HEK293T (cell line): Measurements from ENCODE around the gene MAGEB4.
"Not testable (repeated sequence)": the region's sequence is repeated elsewhere in the genome, so short reads cannot be mapped to it uniquely, and the experiment has no call there.

Experiments used
- CTCF ChIA-PET: fragments of 350-600 bp; formaldehyde crosslinking; extraction: SDS; loops from one replicate; lab custom pipeline; 2021; ENCODE audit warnings: antibody characterized with exemption, inconsistent platforms; lab: Yijun Ruan, JAX
- POLR2A ChIA-PET: fragments of 350-600 bp; formaldehyde crosslinking; extraction: SDS; loops from one replicate; lab custom pipeline; 2020; ENCODE audit warnings: antibody characterized with exemption, inconsistent platforms; lab: Yijun Ruan, JAX
- DNase-seq: peaks from one replicate; pipeline ENCODE4 v3.0.0; 2012; ENCODE audit warnings: mixed read lengths; ENCODE audit errors: extremely low spot score
- ARNT ChIP-seq: fragments of 450-650 bp; IDR thresholded peaks from 2 replicates; pipeline ENCODE4 v1.6.1; 2017; ENCODE audit warnings: mild to moderate bottlenecking
- BHLHE40 ChIP-seq: fragments of 450-650 bp; IDR thresholded peaks from 2 replicates; pipeline ENCODE4 v1.6.1; 2016; ENCODE audit warnings: mild to moderate bottlenecking, moderate library complexity, borderline replicate concordance
- CTBP1 ChIP-seq: fragments of 450-650 bp; IDR thresholded peaks from 2 replicates; pipeline ENCODE4 v1.6.1; 2016; ENCODE audit warnings: borderline replicate concordance
- ELF4 ChIP-seq: fragments of 450-650 bp; IDR thresholded peaks from 2 replicates; pipeline ENCODE4 v1.6.1; 2017; ENCODE audit warnings: antibody characterized with exemption
- FOXA1 ChIP-seq: fragments of 450-650 bp; IDR thresholded peaks from 2 replicates; pipeline ENCODE4 v1.6.1; 2016; ENCODE audit warnings: mild to moderate bottlenecking
- FOXK2 ChIP-seq: fragments of 450-650 bp; IDR thresholded peaks from 2 replicates; pipeline ENCODE4 v1.6.1; 2016; ENCODE audit warnings: mild to moderate bottlenecking
- FOXM1 ChIP-seq: fragments of 450-650 bp; IDR thresholded peaks from 2 replicates; pipeline ENCODE4 v1.6.1; 2017; ENCODE audit warnings: mild to moderate bottlenecking, borderline replicate concordance
- HDGF ChIP-seq: fragments of 450-650 bp; IDR thresholded peaks from 2 replicates; pipeline ENCODE4 v1.6.1; 2017; ENCODE audit warnings: antibody characterized with exemption, borderline replicate concordance
- L3MBTL2 ChIP-seq: fragments of 450-650 bp; conservative IDR thresholded peaks from 2 replicates; pipeline ENCODE4 v1.6.1; 2016; ENCODE audit warnings: mild to moderate bottlenecking
- LEF1 ChIP-seq: fragments of 450-650 bp; IDR thresholded peaks from 2 replicates; pipeline ENCODE4 v1.6.1; 2017; ENCODE audit warnings: mild to moderate bottlenecking, borderline replicate concordance
- NFRKB ChIP-seq: fragments of 450-650 bp; IDR thresholded peaks from 2 replicates; pipeline ENCODE4 v1.6.1; 2016; ENCODE audit warnings: mild to moderate bottlenecking, moderate library complexity
- PKNOX1 ChIP-seq: fragments of 450-650 bp; IDR thresholded peaks from 2 replicates; pipeline ENCODE4 v1.6.1; 2016
- SP1 ChIP-seq: fragments of 450-650 bp; IDR thresholded peaks from 2 replicates; pipeline ENCODE4 v1.6.1; 2017
- SUZ12 ChIP-seq: fragments of 450-650 bp; IDR thresholded peaks from 2 replicates; pipeline ENCODE4 v1.6.1; 2016; ENCODE audit warnings: mild to moderate bottlenecking
- TARDBP ChIP-seq: fragments of 450-650 bp; IDR thresholded peaks from 2 replicates; pipeline ENCODE4 v1.6.1; 2016
- ZNF384 ChIP-seq: fragments of 450-650 bp; IDR thresholded peaks from 2 replicates; pipeline ENCODE4 v1.6.1; 2016

MAGEB4 gene

GRCh38 chrX:30241724-30242415 lies at the start of gene MAGEB4:
Gene MAGEB4, plus strand, starts transcription at chrX:30242000. Its CDS starts 136 bp downstream, at chrX:30242136.
- POLR2A ChIA-PET: no interaction called here
- TF ChIP-seq FOXK2 (no peak), HDGF (no peak), SUZ12 (no peak), ARNT (no peak), ELF4 (no peak), FOXM1 (no peak), L3MBTL2 (no peak), SP1 (no peak), BHLHE40 (no peak), TARDBP (no peak), PKNOX1 (no peak), CTBP1 (no peak), FOXA1 (no peak), LEF1 (no peak), NFRKB (no peak), ZNF384 (no peak)
- no peak for DNase-seq

GRCh38 chrX:30193910-30194309 lies 47.9 kb upstream of the MAGEB4 start:
- DNase-seq, CTCF ChIA-PET, POLR2A ChIA-PET: not testable (repeated sequence)

More at GRCh38 chrX:30241724-30242415, at the start of gene MAGEB4:
- CTCF ChIA-PET: no interaction called here

GRCh38 chrX:30196322-30196721 lies 45.5 kb upstream of the MAGEB4 start:
- ChIA-PET CTCF (no interaction called here), POLR2A (no interaction called here)
- DNase-seq: peak; percentile 15
- TF ChIP-seq CTBP1 (no peak), FOXA1 (no peak), ARNT (no peak), BHLHE40 (no peak), L3MBTL2 (no peak), NFRKB (no peak), HDGF (no peak), SUZ12 (no peak), LEF1 (no peak)

- DNase-seq: no peak
- ChIA-PET POLR2A (no interaction called here), CTCF (no interaction called here)
- no peak for TF ChIP-seq HDGF
- TF ChIP-seq SP1: no peak
- TF ChIP-seq ARNT: no peak
- no peak for TF ChIP-seq FOXK2
- TF ChIP-seq LEF1: no peak
- TF ChIP-seq CTBP1: no peak
- TF ChIP-seq FOXA1: no peak
- TF ChIP-seq NFRKB: no peak
- no peak for TF ChIP-seq TARDBP
- no peak for TF ChIP-seq ZNF384
- TF ChIP-seq FOXM1: no peak
- TF ChIP-seq ELF4: no peak
- TF ChIP-seq BHLHE40: no peak
- TF ChIP-seq SUZ12: no peak
- TF ChIP-seq L3MBTL2: no peak
- no peak for TF ChIP-seq PKNOX1
Observed at GRCh38 chrX:30212172-30212571, 29.6 kb upstream of the MAGEB4 start.

GRCh38 chrX:30215357-30215843 lies 26.4 kb upstream of the MAGEB4 start, which contains the start of gene MAGEB2:
Gene MAGEB2, plus strand, starts transcription at chrX:30215563. Its CDS starts 3,018 bp downstream, at chrX:30218581.
- ChIA-PET POLR2A (no interaction called here), CTCF (no interaction called here)
- TF ChIP-seq PKNOX1 (no peak), ELF4 (no peak), CTBP1 (no peak), SUZ12 (no peak), LEF1 (no peak), NFRKB (no peak), FOXM1 (no peak), ZNF384 (no peak), L3MBTL2 (no peak), FOXK2 (no peak), TARDBP (no peak), SP1 (no peak), FOXA1 (no peak), ARNT (no peak), HDGF (no peak), BHLHE40 (no peak)
- DNase-seq: peak; percentile 54

GRCh38 chrX:30217465-30217864 lies 24.3 kb upstream of the MAGEB4 start:
- ChIA-PET POLR2A (no interaction called here), CTCF (no interaction called here)
- no peak for DNase-seq
- TF ChIP-seq FOXM1: no peak
- TF ChIP-seq SUZ12: no peak

- no peak for DNase-seq
- TF ChIP-seq LEF1 (no peak), SP1 (no peak)
- POLR2A ChIA-PET: no interaction called here
- CTCF ChIA-PET: no interaction called here
Observed at GRCh38 chrX:30219372-30219771, 22.4 kb upstream of the MAGEB4 start.
